ENCODE measurements around the gene GPR107. TPM values are rescaled to one million over a fixed set of nuclear protein-coding genes. Genes with fewer than 3 reads are reported as not detected.

GPR107 gene
- total and polyA plus RNA-seq, 2 donors (not counting 1 experiment from before 2014, with no cell fraction given), result 10.4 to 28.1 TPM

GRCh38 chr9:130107234-130107861 lies 53.6 kb downstream of the GPR107 start:
- intact Hi-C loops (cut with micrococcal nuclease), result loop anchor here (1.0 to 10.0 kb wide), 4 partner anchors 21 to 577 kb away; no protein-coding TSS in a partner anchor
- peak overlapping the region; percentile 42 for H3K27ac Mint-ChIP-seq
- Histone ChIP-seq H3K9ac (ENCODE audit: low read length) (no peak overlapping the region), H4K20me1 (ENCODE audit: control insufficient read depth, insufficient read depth, low read length, poor library complexity, severe bottlenecking) (no peaks in the 10 kb centered on the region), H3K9me3 (ENCODE audit: control extremely low read depth in 1 of 3, control insufficient read depth in 2 of 3, insufficient read depth in 1 of 3, low read length in 2 of 3) (no peaks in the 10 kb centered on the region), H3K4me2 (replicated peaks; ENCODE audit: low read depth, low read length, poor library complexity, severe bottlenecking) (no peak overlapping the region), H2AFZ (ENCODE audit: insufficient read depth, low read depth, low read length, poor library complexity, severe bottlenecking) (no peak overlapping the region), H3K27ac (ENCODE audit: low read length in 2 of 2) (no peak overlapping the region), H3K36me3 (replicated peaks in 1 of 2; ENCODE audit: control extremely low read depth in 1 of 2, control insufficient read depth in 1 of 2, extremely low read depth in 1 of 2, insufficient read depth in 2 of 2, low read length in 1 of 2) (peaks cover 1 to 68% of the 10 kb centered on the region in 2 experiments), H3K79me2 (ENCODE audit: control insufficient read depth, insufficient read depth, low read length) (peaks cover 3% of the 10 kb centered on the region), H3K4me3 (ENCODE audit: control extremely low read depth in 1 of 5, extremely low read depth in 1 of 5, insufficient read depth in 1 of 5, low read depth in 2 of 5, low read length in 4 of 5) (no peak overlapping the region), H3K4me1 (ENCODE audit: control insufficient read depth in 2 of 2, insufficient read depth in 2 of 2, low read length in 2 of 2) (no peaks in the 10 kb centered on the region), H3K27me3 (replicated peaks in 1 of 4; ENCODE audit: control extremely low read depth in 1 of 4, control insufficient read depth in 3 of 4, insufficient read depth in 4 of 4, low read length in 3 of 4) (no peaks in the 10 kb centered on the region)
- TF ChIP-seq CTCF (IDR thresholded peaks at IDR 0.05), result peak; percentile 89
- no peak for TF ChIP-seq EZH2 (IDR thresholded peaks at IDR 0.05; ENCODE audit: borderline replicate concordance, insufficient read depth, low read depth, low read length, poor library complexity, severe bottlenecking)
- ATAC-seq (ENCODE audit: low read depth) (peak; percentile 80), DNase-seq (peak; percentile 85)
- no peak overlapping the region for H3K4me3 Mint-ChIP-seq
- ChIA-PET CTCF (interaction anchor here (0.5 to 9.3 kb wide), 30 partner anchors 8 to 877 kb away, joined by 3 to 191 read pairs (median 4); no protein-coding TSS in a partner anchor), POLR2A (no interaction called here)
- no peaks in the 10 kb centered on the region for H3K9me3 Mint-ChIP-seq (ENCODE audit: insufficient read depth)
- WGBS (ENCODE audit: insufficient coverage), result 65% methylated on average over 5 of the region's 10 CpGs
- peaks cover 11% of the 10 kb centered on the region for H3K4me1 Mint-ChIP-seq
- no peaks in the 10 kb centered on the region for H3K27me3 Mint-ChIP-seq

GRCh38 chr9:130107955-130108354 lies 54.2 kb downstream of the GPR107 start:
- CTCF ChIA-PET, result interaction anchor here (0.8 to 9.3 kb wide), 20 partner anchors 8 to 576 kb away, joined by 3 to 191 read pairs (median 4); no protein-coding TSS in a partner anchor

More at GRCh38 chr9:130107955-130108354, 54.2 kb downstream of the GPR107 start:
- POLR2A ChIA-PET, result no interaction called here
- intact Hi-C loops (cut with micrococcal nuclease), result loop anchor here (1.0 to 10.0 kb wide), 4 partner anchors 21 to 577 kb away; no protein-coding TSS in a partner anchor
- TF ChIP-seq CTCF (IDR thresholded peaks at IDR 0.05) (no peak), EZH2 (IDR thresholded peaks at IDR 0.05; ENCODE audit: borderline replicate concordance, insufficient read depth, low read depth, low read length, poor library complexity, severe bottlenecking) (no peak)
- WGBS (ENCODE audit: insufficient coverage), result no CpG with 5 or more reads among the region's 2 CpGs
- no peak for ATAC-seq (ENCODE audit: low read depth)
- Histone ChIP-seq H3K9me3 (ENCODE audit: control extremely low read depth in 1 of 3, control insufficient read depth in 2 of 3, insufficient read depth in 1 of 3, low read length in 2 of 3) (no peaks in the 10 kb centered on the region), H3K27ac (ENCODE audit: low read length in 2 of 2) (no peak overlapping the region), H3K9ac (ENCODE audit: low read length) (no peak overlapping the region), H4K20me1 (ENCODE audit: control insufficient read depth, insufficient read depth, low read length, poor library complexity, severe bottlenecking) (no peaks in the 10 kb centered on the region), H3K36me3 (replicated peaks in 1 of 2; ENCODE audit: control extremely low read depth in 1 of 2, control insufficient read depth in 1 of 2, extremely low read depth in 1 of 2, insufficient read depth in 2 of 2, low read length in 1 of 2) (peaks cover 1 to 66% of the 10 kb centered on the region in 2 experiments), H3K79me2 (ENCODE audit: control insufficient read depth, insufficient read depth, low read length) (peaks cover 3% of the 10 kb centered on the region), H3K4me2 (replicated peaks; ENCODE audit: low read depth, low read length, poor library complexity, severe bottlenecking) (no peak overlapping the region), H3K27me3 (replicated peaks in 1 of 4; ENCODE audit: control extremely low read depth in 1 of 4, control insufficient read depth in 3 of 4, insufficient read depth in 4 of 4, low read length in 3 of 4) (no peaks in the 10 kb centered on the region), H3K4me1 (ENCODE audit: control insufficient read depth in 2 of 2, insufficient read depth in 2 of 2, low read length in 2 of 2) (no peaks in the 10 kb centered on the region), H3K4me3 (ENCODE audit: control extremely low read depth in 1 of 5, extremely low read depth in 1 of 5, insufficient read depth in 1 of 5, low read depth in 2 of 5, low read length in 4 of 5) (no peak overlapping the region), H2AFZ (ENCODE audit: insufficient read depth, low read depth, low read length, poor library complexity, severe bottlenecking) (no peak overlapping the region)
- Mint-ChIP-seq H3K27ac (no peak overlapping the region), H3K4me1 (peaks cover 11% of the 10 kb centered on the region), H3K27me3 (no peaks in the 10 kb centered on the region), H3K9me3 (ENCODE audit: insufficient read depth) (no peaks in the 10 kb centered on the region), H3K4me3 (no peak overlapping the region)
- no peak for DNase-seq
